ENCODE measurements around the gene ERVW-1.

The ERVW-1 gene

GRCh38 chr7:92421676-92422435 is 55.9 kb downstream of the ERVW-1 start:
- no peak for DNase-seq
